GM12878 (cell line): ENCODE results near the gene UBE2J2. TPM values are rescaled to one million over a fixed set of nuclear protein-coding genes. Genes with fewer than 3 reads are reported as not detected.

ENCODE experiments used
- ATAC-seq: fragments of 200-7000 bp; cut with Tn5 transposase; 3 replicates; pipeline ENCODE4 v1.9.1; 2020; ENCODE audit warnings: mild to moderate bottlenecking, moderate library complexity
- BruUV-seq: library from RNA; stranded (reverse); fragments of 400-500 nt; replicated peaks from 2 replicates; lab custom pipeline; 2021; lab: Mats Ljungman, UMichigan
- CTCF ChIA-PET: fragments of 300-600 bp; sonication (Branson Sonifier 250); formaldehyde crosslinking; extraction: SDS; loops from one replicate; lab custom pipeline; 2021; ENCODE audit warnings: inconsistent platforms; lab: Yijun Ruan, JAX
- POLR2A ChIA-PET: fragments of 350-600 bp; formaldehyde crosslinking; extraction: SDS; loops from one replicate; lab custom pipeline; 2021; ENCODE audit warnings: inconsistent platforms; lab: Charles Lee
- RAD21 ChIA-PET: fragments of 300-600 bp; sonication (Branson Sonifier 250); formaldehyde crosslinking; loops from one replicate; lab custom pipeline; 2023; ENCODE audit warnings: antibody characterized with exemption; ENCODE audit not compliant: unreplicated experiment; lab: Charles Lee
- SMC1A ChIA-PET: fragments of 300-600 bp; sonication (Branson Sonifier 250); formaldehyde crosslinking; loops from one replicate; lab custom pipeline; 2023; ENCODE audit not compliant: unreplicated experiment, uncharacterized antibody; lab: Charles Lee
- DNase-seq: peaks from one replicate; pipeline ENCODE4 v3.0.0-alpha.2; 2011; ENCODE audit warnings: low read depth, low spot score
- FAIRE-seq: peaks from 3 replicates; lab custom pipeline; 2011; peaks lifted over from hg19 to GRCh38; lab: Jason Lieb, UNC
- H2AFZ ChIP-seq: 2 replicates; pipeline ENCODE4 v1.6.0; 2011; ENCODE audit warnings: low read depth, low read length, control low read depth; ENCODE audit not compliant: control insufficient read depth
- H3K27ac ChIP-seq: 2 replicates; pipeline ENCODE4 v1.5.1; 2011; ENCODE audit warnings: control low read depth; ENCODE audit not compliant: control insufficient read depth, insufficient read depth
- H3K27me3 ChIP-seq, 2 experiments: replicated peaks in 1 of 2; 2 replicates each; pipeline versions ENCODE4 v1.6.0 to v1.6.1; 2011; ENCODE audit warnings: low read length in 1 of 2; ENCODE audit not compliant: control insufficient read depth in 2 of 2, insufficient read depth in 2 of 2
- H3K36me3 ChIP-seq, 2 experiments: 2 replicates each; pipeline ENCODE4 v1.5.1; 2011; ENCODE audit warnings: low read length in 1 of 2; ENCODE audit not compliant: control insufficient read depth in 2 of 2, insufficient read depth in 2 of 2
- H3K4me1 ChIP-seq: 2 replicates; pipeline ENCODE4 v1.6.1; 2011; ENCODE audit warnings: mild to moderate bottlenecking, low read length, moderate library complexity, mixed read lengths; ENCODE audit not compliant: control insufficient read depth, insufficient read depth
- H3K4me2 ChIP-seq: 2 replicates; pipeline ENCODE4 v1.6.0; 2011; ENCODE audit warnings: control low read depth; ENCODE audit not compliant: control insufficient read depth, insufficient read depth
- H3K4me3 ChIP-seq: fragments of 200-600 bp; sonication (generic); 2 replicates; pipeline ENCODE4 v1.5.1; 2016
- H3K79me2 ChIP-seq: 2 replicates; pipeline ENCODE4 v1.6.0; 2011; ENCODE audit warnings: low read length; ENCODE audit not compliant: control insufficient read depth, insufficient read depth
- H3K9ac ChIP-seq: 2 replicates; pipeline ENCODE4 v1.8.0; 2011; ENCODE audit warnings: low read length, control low read depth, mixed read lengths; ENCODE audit not compliant: control insufficient read depth, insufficient read depth
- H3K9me3 ChIP-seq: replicated peaks from 3 replicates; pipeline ENCODE4 v1.5.1; 2011; ENCODE audit warnings: mild to moderate bottlenecking, low read length; ENCODE audit not compliant: control insufficient read depth, insufficient read depth
- H4K20me1 ChIP-seq: 2 replicates; pipeline ENCODE4 v1.6.0; 2011; ENCODE audit not compliant: control insufficient read depth, insufficient read depth
- BHLHE40 ChIP-seq, 2 experiments: fragments of 450-650 bp in 1 of 2; IDR thresholded peaks; 2 replicates each; pipeline ENCODE4 v1.6.1; 2011 to 2017; ENCODE audit warnings: low read depth in 2 of 2, borderline replicate concordance in 1 of 2, improper control_type of control experiment in 1 of 2, low read length in 1 of 2, mild to moderate bottlenecking in 1 of 2
- CBX5 ChIP-seq: sonication (generic); IDR thresholded peaks from 2 replicates; pipeline ENCODE4 v1.6.1; 2016; ENCODE audit warnings: low read depth, moderate library complexity, mild to moderate bottlenecking, inconsistent platforms
- CHD2 ChIP-seq: IDR thresholded peaks from 2 replicates; pipeline ENCODE4 v1.6.1; 2011; ENCODE audit warnings: low read depth, low read length, improper control_type of control experiment, borderline replicate concordance
- FOS ChIP-seq: IDR thresholded peaks from 3 replicates; pipeline ENCODE4 v1.6.1; 2011; ENCODE audit warnings: borderline replicate concordance; ENCODE audit not compliant: insufficient read length; ENCODE audit errors: extremely low read depth
- MAX ChIP-seq: IDR thresholded peaks from 2 replicates; pipeline ENCODE4 v1.6.1; 2012; ENCODE audit warnings: low read depth, low read length, improper control_type of control experiment
- MEF2B ChIP-seq: fragments of 450-650 bp; IDR thresholded peaks from 2 replicates; pipeline ENCODE4 v1.6.1; 2018; ENCODE audit warnings: mild to moderate bottlenecking, moderate library complexity; ENCODE audit not compliant: partially characterized antibody, poor library complexity, severe bottlenecking
- MYB ChIP-seq: fragments of 150-350 bp; IDR thresholded peaks from 2 replicates; pipeline ENCODE4 v1.6.1; 2014; ENCODE audit warnings: mild to moderate bottlenecking, low read depth, low read length, borderline replicate concordance
- NR2C1 ChIP-seq: fragments of 450-650 bp; IDR thresholded peaks from 2 replicates; pipeline ENCODE4 v1.6.1; 2017; ENCODE audit warnings: antibody characterized with exemption, mild to moderate bottlenecking, moderate library complexity
- POU2F2 ChIP-seq: IDR thresholded peaks from 3 replicates; pipeline ENCODE4 v1.6.1; 2011; ENCODE audit warnings: low read depth, mild to moderate bottlenecking, low read length, borderline replicate concordance
- RAD21 ChIP-seq: IDR thresholded peaks from 2 replicates; pipeline ENCODE4 v1.6.1; 2011; ENCODE audit warnings: mild to moderate bottlenecking, low read depth, low read length, moderate library complexity; ENCODE audit not compliant: insufficient read depth
- RELA ChIP-seq: fragments of 450-650 bp; IDR thresholded peaks from 2 replicates; pipeline ENCODE4 v1.8.0; 2014; ENCODE audit warnings: borderline replicate concordance; ENCODE audit not compliant: partially characterized antibody
- SMC3 ChIP-seq: IDR thresholded peaks from 2 replicates; pipeline ENCODE4 v1.6.1; 2011; ENCODE audit warnings: low read length, improper control_type of control experiment, borderline replicate concordance
- USF1 ChIP-seq: IDR thresholded peaks from 2 replicates; pipeline ENCODE4 v1.6.1; 2011; ENCODE audit warnings: borderline replicate concordance, low read depth, mild to moderate bottlenecking, moderate library complexity, mixed read lengths, low read length; ENCODE audit not compliant: insufficient read depth; ENCODE audit errors: extremely low read length
- YY1 ChIP-seq: IDR thresholded peaks from 2 replicates; pipeline ENCODE4 v1.6.1; 2011; ENCODE audit warnings: low read depth, mild to moderate bottlenecking, low read length
- ZNF384 ChIP-seq: IDR thresholded peaks from 2 replicates; pipeline ENCODE4 v1.6.1; 2012; ENCODE audit warnings: low read depth, mild to moderate bottlenecking, low read length, improper control_type of control experiment, borderline replicate concordance
- ZSCAN29 ChIP-seq: fragments of 450-650 bp; IDR thresholded peaks from 2 replicates; pipeline ENCODE4 v1.6.1; 2017; ENCODE audit warnings: mild to moderate bottlenecking, moderate library complexity
- ZZZ3 ChIP-seq: IDR thresholded peaks from 2 replicates; pipeline ENCODE4 v1.6.1; 2011; ENCODE audit warnings: low read depth; ENCODE audit not compliant: control insufficient read depth, insufficient read length
- WGBS: methylation state at CpG from one replicate; pipeline ENCODE4 v1.1.6; 2016; ENCODE audit warnings: low lambda C conversion rate; ENCODE audit not compliant: insufficient replicate concordance, insufficient coverage; ENCODE audit errors: missing lambda C conversion rate; 5-methylcytosine and 5-hydroxymethylcytosine counted together
- in situ Hi-C: fragments of 300-500 bp; cut with MboI; formaldehyde crosslinking; loops from 9 replicates; pipeline ENCODE4 v1.14.3; 2018; ENCODE audit warnings: mixed read lengths
- intact Hi-C: fragments of 100-400 bp; cut with micrococcal nuclease; formaldehyde crosslinking; loops from one replicate; pipeline ENCODE4 v1.14.2; 2022; ENCODE audit not compliant: unreplicated experiment
- polyA plus RNA-seq, 11 experiments: library from polyadenylated mRNA; depleted of rRNA in 4 of 11; unstranded in 6 of 11; stranded (reverse) in 5 of 11; fragments of >200 nt; fragmentation: Nextera tagmentation in 4 of 11; fragmentation: Illumina TruSeq in 1 of 11; extraction: Ambion mirVana in 4 of 11; extraction: Trizol in 1 of 11; gene quantifications; 1 replicate in 1 of 11; 2 replicates in 10 of 11; pipeline versions ENCODE4 v1.2.1 to v1.2.3, GENCODE V29; 2011 to 2016; ENCODE audit warnings: inconsistent platforms in 2 of 11, missing spikeins in 2 of 11, low read depth in 1 of 11
- total RNA-seq, 4 experiments: library from RNA; depleted of rRNA in 3 of 4; stranded (reverse); fragments of >200 nt in 3 of 4; fragmentation: Illumina TruSeq in 1 of 4; extraction: Trizol in 1 of 4; gene quantifications; 2 replicates each; pipeline versions ENCODE4 v1.2.1 to v1.2.3, GENCODE V29; 2013 to 2021

The UBE2J2 gene
- total and polyA plus RNA-seq, 10 of the 15 experiments (the other 5 are each of a cell fraction or from before 2014, with no cell fraction given) = 0.72 to 70.5 (median 49.2) TPM

- no peak overlapping the region for H3K4me3 ChIP-seq
- DNase-seq (no peak), ATAC-seq (no peak), FAIRE-seq (no peak)
- no peaks in the 10 kb centered on the region for H3K9me3 ChIP-seq
- H3K27me3 ChIP-seq = no peaks in the 10 kb centered on the region
- ChIA-PET SMC1A (no interaction called here), POLR2A (interaction anchor here (0.6 to 1.3 kb wide), 2 partner anchors 13 to 264 kb away, joined by 8 read pairs; no protein-coding TSS in a partner anchor), CTCF (interaction anchor here (1.1 to 1.2 kb wide), 2 partner anchors 36 to 141 kb away, joined by 3 read pairs; no protein-coding TSS in a partner anchor), RAD21 (no interaction called here)
- no TSS peak for BruUV-seq
- TF ChIP-seq CHD2 (no peak), MYB (no peak), ZZZ3 (no peak), ZNF384 (no peak), SMC3 (no peak), MEF2B (no peak), USF1 (no peak), RELA (no peak), FOS (no peak), RAD21 (no peak), YY1 (no peak), NR2C1 (no peak), MAX (no peak), ZSCAN29 (no peak), POU2F2 (no peak), BHLHE40 (IDR thresholded peaks at IDR 0.05; ENCODE audit: borderline replicate concordance in 1 of 2, low read depth in 2 of 2, low read length in 1 of 2) (no peak), CBX5 (no peak)
- H4K20me1 ChIP-seq = no peaks in the 10 kb centered on the region
- H3K36me3 ChIP-seq = peaks cover 19 to 25% of the 10 kb centered on the region in 2 experiments
- no peaks in the 10 kb centered on the region for H3K4me1 ChIP-seq
- 93% methylated on average over 9 of the region's 9 CpGs for WGBS
- intact Hi-C loops = no loop called here
- H3K27ac ChIP-seq = no peak overlapping the region
- H3K9ac ChIP-seq = no peak overlapping the region
- no peak overlapping the region for H3K4me2 ChIP-seq
- peaks cover 4% of the 10 kb centered on the region for H3K79me2 ChIP-seq
- in situ Hi-C loops = no loop called here
- no peak overlapping the region for H2AFZ ChIP-seq
Measured at GRCh38 chr1:1264026-1264425, 9.6 kb downstream of the UBE2J2 start.
